Breast epithelium (tissue), 3 donors: ENCODE results near the gene ARHGAP36.

ENCODE experiments used
- POLR2A ChIP-seq: fragments of 450-650 bp; IDR thresholded peaks from one replicate; pipeline ENCODE4 v1.6.1; 2016; ENCODE audit warnings: antibody characterized with exemption, mild to moderate bottlenecking, moderate library complexity
- POLR2AphosphoS5 ChIP-seq, 3 donors: sonication (generic); formaldehyde crosslinking; IDR thresholded peaks; one replicate each; pipeline ENCODE4 v1.6.1; 2017; ENCODE audit warnings: antibody characterized with exemption in 3 of 3
- TF ChIP-seq, protein P1 (sequence below), 3 donors: fragments of 450-650 bp; IDR thresholded peaks; one replicate each; pipeline ENCODE4 v1.5.1; 2016 to 2017; ENCODE audit warnings: antibody characterized with exemption in 3 of 3, mild to moderate bottlenecking in 3 of 3, moderate library complexity in 3 of 3

DNA sequence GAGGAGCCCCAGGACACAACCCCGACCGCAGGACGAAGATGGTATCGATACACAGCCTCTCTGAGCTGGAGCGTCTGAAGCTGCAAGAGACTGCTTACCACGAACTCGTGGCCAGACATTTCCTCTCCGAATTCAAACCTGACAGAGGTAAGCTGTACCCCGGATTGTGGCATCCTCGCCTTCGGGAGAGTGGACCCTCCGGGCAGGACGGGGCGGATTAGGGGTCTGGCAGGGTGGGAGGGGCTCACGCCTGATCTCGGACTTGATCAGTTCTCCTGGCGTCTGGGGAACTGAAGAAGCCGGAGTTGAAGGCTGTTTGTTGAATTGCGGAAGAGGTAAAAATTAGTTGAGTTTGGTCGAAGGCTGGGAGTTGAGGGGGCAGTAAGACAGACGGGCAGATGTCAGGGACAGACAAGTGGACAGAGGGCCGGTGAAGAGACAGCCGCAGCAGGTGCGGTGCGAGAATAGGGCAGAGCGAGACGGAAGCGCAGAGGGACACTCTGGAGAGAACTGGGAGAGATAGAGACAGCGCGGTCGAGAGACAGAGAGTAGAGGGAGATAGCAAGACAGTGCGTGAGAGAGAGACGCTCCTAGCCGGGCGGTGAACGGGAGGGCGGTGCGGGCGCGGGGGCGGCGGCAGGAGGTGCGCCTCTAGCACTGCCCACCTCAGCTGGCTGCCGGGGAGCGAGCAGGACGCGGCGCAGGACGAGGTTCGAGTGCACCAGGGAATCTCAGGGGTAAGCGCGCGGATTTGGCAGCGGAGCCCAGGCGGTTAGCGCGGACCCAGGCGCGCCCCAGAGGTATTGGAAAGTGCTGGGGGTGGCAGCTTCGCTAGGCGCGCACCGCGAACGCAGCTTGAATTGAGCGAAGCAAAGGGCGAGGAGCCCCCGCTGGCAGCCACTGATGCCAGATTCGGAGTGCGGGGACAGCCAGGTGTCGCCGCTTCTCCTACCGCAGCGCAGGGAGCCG, 23.9 kb downstream of the ARHGAP36 start:
- TF ChIP-seq POLR2A (no peak), POLR2AphosphoS5 (IDR thresholded peaks at IDR 0.05) (no peak)
- TF ChIP-seq, protein P1, sequence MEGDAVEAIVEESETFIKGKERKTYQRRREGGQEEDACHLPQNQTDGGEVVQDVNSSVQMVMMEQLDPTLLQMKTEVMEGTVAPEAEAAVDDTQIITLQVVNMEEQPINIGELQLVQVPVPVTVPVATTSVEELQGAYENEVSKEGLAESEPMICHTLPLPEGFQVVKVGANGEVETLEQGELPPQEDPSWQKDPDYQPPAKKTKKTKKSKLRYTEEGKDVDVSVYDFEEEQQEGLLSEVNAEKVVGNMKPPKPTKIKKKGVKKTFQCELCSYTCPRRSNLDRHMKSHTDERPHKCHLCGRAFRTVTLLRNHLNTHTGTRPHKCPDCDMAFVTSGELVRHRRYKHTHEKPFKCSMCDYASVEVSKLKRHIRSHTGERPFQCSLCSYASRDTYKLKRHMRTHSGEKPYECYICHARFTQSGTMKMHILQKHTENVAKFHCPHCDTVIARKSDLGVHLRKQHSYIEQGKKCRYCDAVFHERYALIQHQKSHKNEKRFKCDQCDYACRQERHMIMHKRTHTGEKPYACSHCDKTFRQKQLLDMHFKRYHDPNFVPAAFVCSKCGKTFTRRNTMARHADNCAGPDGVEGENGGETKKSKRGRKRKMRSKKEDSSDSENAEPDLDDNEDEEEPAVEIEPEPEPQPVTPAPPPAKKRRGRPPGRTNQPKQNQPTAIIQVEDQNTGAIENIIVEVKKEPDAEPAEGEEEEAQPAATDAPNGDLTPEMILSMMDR (IDR thresholded peaks at IDR 0.05), result no peak
